Mesodermal cell (in vitro differentiated cells): ENCODE data around the gene MEIS1.

Experiments
- H3K27ac ChIP-seq: 2 replicates; pipeline ENCODE4 v1.7.0; 2013; ENCODE audit warnings: mild to moderate bottlenecking, low read depth, low read length, moderate library complexity; ENCODE audit not compliant: severe bottlenecking
- H3K36me3 ChIP-seq: 2 replicates; pipeline ENCODE4 v1.7.1; 2013; ENCODE audit warnings: mild to moderate bottlenecking, low read length, moderate library complexity; ENCODE audit not compliant: control insufficient read depth, insufficient read depth
- H3K4me1 ChIP-seq: one replicate; pipeline ENCODE4 v1.7.1; 2013; ENCODE audit warnings: mild to moderate bottlenecking, low read length; ENCODE audit not compliant: insufficient read depth, control insufficient read depth, poor library complexity, severe bottlenecking
- H3K4me3 ChIP-seq: 2 replicates; pipeline ENCODE4 v1.7.0; 2013; ENCODE audit warnings: low read length, control low read depth, mild to moderate bottlenecking; ENCODE audit not compliant: insufficient read depth, poor library complexity, severe bottlenecking; ENCODE audit errors: extremely low read depth
- H3K9me3 ChIP-seq: 2 replicates; pipeline ENCODE4 v1.7.1; 2013; ENCODE audit warnings: mild to moderate bottlenecking, low read length, moderate library complexity; ENCODE audit not compliant: control insufficient read depth
- WGBS, 2 experiments: methylation state at CpG; one replicate each; pipeline ENCODE4 v1.1.5; 2013; ENCODE audit warnings: missing lambda C conversion rate in 2 of 2; ENCODE audit not compliant: insufficient coverage in 2 of 2; 5-methylcytosine and 5-hydroxymethylcytosine counted together

MEIS1 gene

GRCh38 chr2:66496670-66497420 is 61.9 kb downstream of the MEIS1 start:
- peak overlapping the region; percentile 70 for H3K27ac ChIP-seq

DNA sequence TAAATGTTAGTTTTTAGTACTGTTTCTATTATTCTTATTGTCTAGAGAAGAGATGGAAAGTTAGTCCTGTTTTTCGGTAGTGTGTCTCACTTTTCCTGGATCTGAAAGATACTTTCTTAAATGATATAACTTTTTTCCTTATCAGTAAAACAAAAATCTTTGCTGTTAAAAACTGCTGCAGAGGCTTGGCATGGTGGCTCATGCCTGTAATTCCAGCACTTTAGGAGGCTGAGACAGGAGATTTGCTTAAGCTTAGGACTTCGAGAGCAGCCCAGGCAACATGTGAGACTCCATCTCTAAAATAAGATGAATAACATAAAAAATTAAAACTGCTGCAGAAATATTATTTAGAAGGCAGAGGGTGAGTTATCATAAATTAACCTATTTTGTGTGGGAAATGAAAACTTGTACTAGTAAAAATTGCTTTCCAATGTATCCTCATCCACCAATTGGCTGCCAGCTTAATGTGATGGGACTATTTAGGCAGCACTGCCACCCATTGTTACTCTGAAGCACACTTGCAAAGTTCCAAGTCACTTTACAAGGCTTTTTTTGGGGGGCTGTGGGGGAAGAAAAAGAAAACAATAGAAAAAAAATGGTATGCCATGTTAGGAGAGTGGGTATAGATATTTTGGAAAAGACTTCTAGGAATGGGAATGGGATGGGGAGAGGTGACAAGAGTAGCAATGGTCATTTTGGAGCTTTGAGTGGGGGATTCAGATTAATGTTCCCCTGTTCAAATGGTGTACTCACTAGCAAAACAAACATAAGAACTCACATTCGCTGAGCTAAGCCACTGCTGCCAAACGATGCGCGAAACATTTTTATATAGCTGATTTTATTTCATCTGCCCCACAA is 62.7 kb downstream of the MEIS1 start:
- peaks cover 2% of the 10 kb centered on the region for H3K36me3 ChIP-seq
- H3K4me3 ChIP-seq, result no peak overlapping the region
- WGBS, 2 experiments, result 100% methylated on average over 3 of the region's 6 CpGs; no CpG with 5 or more reads in 1 of the 2 experiments
- no peaks in the 10 kb centered on the region for H3K9me3 ChIP-seq
- H3K27ac ChIP-seq, result no peak overlapping the region
- H3K4me1 ChIP-seq, result peaks cover 17% of the 10 kb centered on the region

More at GRCh38 chr2:66496670-66497420, 61.9 kb downstream of the MEIS1 start:
- WGBS, 2 experiments, result 75 to 80% methylated on average over 1 to 2 of the region's 5 CpGs
- Histone ChIP-seq H3K4me3 (no peak overlapping the region), H3K36me3 (peaks cover 8% of the 10 kb centered on the region), H3K4me1 (peaks cover 17% of the 10 kb centered on the region), H3K9me3 (no peaks in the 10 kb centered on the region)

GRCh38 chr2:66498289-66498975 is 63.5 kb downstream of the MEIS1 start:
- H3K9me3 ChIP-seq, result no peaks in the 10 kb centered on the region
- 73 to 74% methylated on average over 3 to 4 of the region's 5 CpGs for WGBS, 2 experiments
- no peaks in the 10 kb centered on the region for H3K36me3 ChIP-seq
- H3K4me3 ChIP-seq, result no peak overlapping the region
- H3K4me1 ChIP-seq, result peaks cover 17% of the 10 kb centered on the region
- H3K27ac ChIP-seq, result no peak overlapping the region

DNA sequence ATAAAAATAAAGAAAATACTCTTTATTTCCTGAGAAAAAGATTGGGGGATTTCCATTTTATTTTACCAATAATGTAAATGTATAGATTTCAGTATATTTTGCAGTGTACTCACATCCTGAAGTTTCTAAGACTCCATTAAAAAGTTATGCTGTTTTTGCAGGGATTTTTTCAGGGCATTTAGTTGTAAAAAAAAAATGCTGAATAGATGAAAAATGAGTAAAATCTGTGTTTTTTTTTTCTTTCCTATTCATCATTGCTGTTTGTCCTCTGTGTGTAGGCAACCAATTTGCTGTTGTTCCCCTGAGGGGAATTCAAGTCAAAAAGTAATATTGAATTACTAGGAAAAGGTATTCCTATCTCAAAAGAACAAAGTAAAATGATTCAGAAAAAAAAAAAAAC is 66.3 kb downstream of the MEIS1 start:
- no peak overlapping the region for H3K27ac ChIP-seq
- no peak overlapping the region for H3K4me3 ChIP-seq
- no peaks in the 10 kb centered on the region for H3K9me3 ChIP-seq

DNA sequence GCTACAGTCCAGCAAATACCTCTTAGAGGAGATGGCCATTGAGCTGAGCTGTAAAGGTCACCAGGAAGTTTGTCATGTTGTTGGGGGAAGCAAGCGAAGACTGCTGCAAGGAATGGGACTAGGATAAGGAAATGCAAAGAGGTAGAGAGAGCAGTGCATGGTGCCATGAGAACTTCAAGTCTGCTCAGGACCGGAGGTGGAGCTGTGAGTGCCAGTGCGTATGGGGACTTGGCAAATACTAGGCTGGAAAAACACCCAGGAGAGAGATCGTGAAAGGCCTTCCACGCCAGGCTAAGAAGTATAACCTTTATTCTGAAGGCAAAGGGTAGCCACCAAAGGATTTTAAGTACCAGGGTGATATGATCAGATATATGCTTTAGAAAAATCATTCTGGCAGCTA is 71.3 kb downstream of the MEIS1 start:
- Histone ChIP-seq H3K4me3 (no peak overlapping the region), H3K27ac (no peak overlapping the region), H3K36me3 (no peaks in the 10 kb centered on the region), H3K4me1 (peaks cover 35% of the 10 kb centered on the region), H3K9me3 (no peaks in the 10 kb centered on the region)
- 92 to 94% methylated on average over 4 to 5 of the region's 5 CpGs for WGBS, 2 experiments

More for the DNA sequence above, 66.3 kb downstream of the MEIS1 start:
- Histone ChIP-seq H3K4me1 (peaks cover 7% of the 10 kb centered on the region), H3K36me3 (no peaks in the 10 kb centered on the region)

DNA sequence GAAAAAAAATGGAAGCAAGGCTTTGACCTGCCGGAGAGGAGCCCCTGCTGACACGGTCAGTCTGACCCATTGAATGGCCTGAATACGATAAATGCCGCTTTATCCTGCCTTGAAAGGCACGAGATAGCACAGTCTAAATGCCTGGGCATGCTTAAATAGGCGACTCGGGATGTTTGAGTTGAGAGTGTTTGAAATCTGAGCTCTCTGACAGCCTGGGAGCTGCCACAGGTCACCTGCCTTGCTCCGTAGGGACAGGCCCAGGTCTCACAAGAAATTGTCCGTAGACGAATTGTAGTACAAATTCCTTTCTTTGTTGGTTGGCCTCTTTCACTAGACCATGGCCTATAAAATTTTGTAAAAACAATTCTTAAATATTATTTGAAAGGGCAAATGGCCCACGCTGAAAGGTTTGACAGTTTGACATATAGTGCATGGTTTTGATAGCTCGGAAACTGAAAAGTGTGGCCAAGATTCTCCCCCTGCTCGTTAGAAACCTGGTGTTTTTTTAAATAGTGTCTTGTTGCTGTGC is 72.8 kb downstream of the MEIS1 start:
- no peaks in the 10 kb centered on the region for H3K36me3 ChIP-seq
- no peaks in the 10 kb centered on the region for H3K9me3 ChIP-seq
- 21 to 23% methylated on average over 10 to 12 of the region's 13 CpGs for WGBS, 2 experiments
- H3K4me1 ChIP-seq, result peaks cover 35% of the 10 kb centered on the region
- H3K27ac ChIP-seq, result peak overlapping the region; percentile 84
- no peak overlapping the region for H3K4me3 ChIP-seq

- WGBS, 2 experiments, result 61% methylated on average over 13 to 16 of the region's 17 CpGs
- no peaks in the 10 kb centered on the region for H3K36me3 ChIP-seq
- H3K4me3 ChIP-seq, result no peak overlapping the region
- peak overlapping the region; percentile 84 for H3K27ac ChIP-seq
- peaks cover 35% of the 10 kb centered on the region for H3K4me1 ChIP-seq
- H3K9me3 ChIP-seq, result no peaks in the 10 kb centered on the region
Observed at GRCh38 chr2:66508484-66509071, 73.7 kb downstream of the MEIS1 start.

- Histone ChIP-seq H3K4me1 (peaks cover 35% of the 10 kb centered on the region), H3K27ac (peak overlapping the region; percentile 84), H3K4me3 (no peak overlapping the region), H3K9me3 (no peaks in the 10 kb centered on the region), H3K36me3 (no peaks in the 10 kb centered on the region)
- WGBS, 2 experiments, result no CpG with 5 or more reads among the region's 1 CpG
Observed at GRCh38 chr2:66509326-66509811, 74.4 kb downstream of the MEIS1 start.

DNA sequence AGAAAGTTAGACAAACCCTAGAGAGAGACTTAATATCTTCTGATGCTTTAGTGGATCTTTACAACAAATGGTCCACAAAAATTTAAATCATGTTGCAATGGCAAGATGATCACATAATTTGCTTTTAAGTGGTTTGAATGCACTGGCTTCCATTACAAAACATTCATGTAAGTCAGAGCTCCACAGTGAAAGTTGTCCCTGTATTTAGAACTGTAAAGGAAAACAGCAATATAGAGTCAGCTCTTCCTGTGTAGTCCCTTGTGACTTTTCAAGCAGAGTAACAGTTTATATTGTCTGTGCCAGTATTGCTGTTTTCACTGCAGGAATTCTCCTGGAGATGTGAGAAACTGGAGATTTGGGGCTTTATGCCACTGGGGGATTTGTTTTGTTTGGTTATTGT is 77.7 kb downstream of the MEIS1 start:
- no peaks in the 10 kb centered on the region for H3K9me3 ChIP-seq
- H3K4me3 ChIP-seq, result no peak overlapping the region
- peaks cover 25% of the 10 kb centered on the region for H3K4me1 ChIP-seq
- H3K36me3 ChIP-seq, result peaks cover 6% of the 10 kb centered on the region
- no peak overlapping the region for H3K27ac ChIP-seq

DNA sequence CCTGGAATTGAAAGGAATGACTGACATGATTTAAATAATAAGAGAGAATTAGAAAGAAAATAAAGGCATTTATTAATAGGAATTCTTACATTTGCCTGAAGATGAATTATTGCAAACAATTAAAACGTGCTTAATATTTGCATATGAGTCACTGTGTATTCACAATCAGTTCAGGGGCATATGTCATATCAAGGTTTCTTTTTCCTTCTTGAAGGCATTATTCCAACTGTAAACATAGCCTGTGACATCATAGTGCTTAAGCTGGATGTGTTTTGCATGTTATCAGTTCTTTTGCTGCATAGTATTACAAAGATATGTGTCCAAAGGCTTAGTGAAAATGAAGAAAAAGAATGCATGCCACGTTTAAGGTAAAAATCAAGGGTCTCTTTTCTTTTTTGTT is 80.8 kb downstream of the MEIS1 start:
- no peaks in the 10 kb centered on the region for H3K4me1 ChIP-seq
- peaks cover 9% of the 10 kb centered on the region for H3K36me3 ChIP-seq
- no peak overlapping the region for H3K27ac ChIP-seq
- H3K9me3 ChIP-seq, result no peaks in the 10 kb centered on the region
- H3K4me3 ChIP-seq, result no peak overlapping the region
- 50% methylated on average over 1 of the region's 2 CpGs; no CpG with 5 or more reads in 1 of the 2 experiments for WGBS, 2 experiments
